Stimulated activated CD4-positive, alpha-beta T cell treated with anti-CD3 and anti-CD28 coated beads, Interleukin-2, amount 100 ng/mL, for 4 hours (primary cell): ENCODE data around the gene APBA3.
"Not testable (repeated sequence)": the region's sequence is repeated elsewhere in the genome, so short reads cannot be mapped to it uniquely, and the experiment has no call there.

Experiments used
- DNase-seq: peaks from one replicate; pipeline ENCODE4 v3.0.0-alpha.2; 2020; ENCODE audit warnings: low read depth

APBA3 gene

DNA sequence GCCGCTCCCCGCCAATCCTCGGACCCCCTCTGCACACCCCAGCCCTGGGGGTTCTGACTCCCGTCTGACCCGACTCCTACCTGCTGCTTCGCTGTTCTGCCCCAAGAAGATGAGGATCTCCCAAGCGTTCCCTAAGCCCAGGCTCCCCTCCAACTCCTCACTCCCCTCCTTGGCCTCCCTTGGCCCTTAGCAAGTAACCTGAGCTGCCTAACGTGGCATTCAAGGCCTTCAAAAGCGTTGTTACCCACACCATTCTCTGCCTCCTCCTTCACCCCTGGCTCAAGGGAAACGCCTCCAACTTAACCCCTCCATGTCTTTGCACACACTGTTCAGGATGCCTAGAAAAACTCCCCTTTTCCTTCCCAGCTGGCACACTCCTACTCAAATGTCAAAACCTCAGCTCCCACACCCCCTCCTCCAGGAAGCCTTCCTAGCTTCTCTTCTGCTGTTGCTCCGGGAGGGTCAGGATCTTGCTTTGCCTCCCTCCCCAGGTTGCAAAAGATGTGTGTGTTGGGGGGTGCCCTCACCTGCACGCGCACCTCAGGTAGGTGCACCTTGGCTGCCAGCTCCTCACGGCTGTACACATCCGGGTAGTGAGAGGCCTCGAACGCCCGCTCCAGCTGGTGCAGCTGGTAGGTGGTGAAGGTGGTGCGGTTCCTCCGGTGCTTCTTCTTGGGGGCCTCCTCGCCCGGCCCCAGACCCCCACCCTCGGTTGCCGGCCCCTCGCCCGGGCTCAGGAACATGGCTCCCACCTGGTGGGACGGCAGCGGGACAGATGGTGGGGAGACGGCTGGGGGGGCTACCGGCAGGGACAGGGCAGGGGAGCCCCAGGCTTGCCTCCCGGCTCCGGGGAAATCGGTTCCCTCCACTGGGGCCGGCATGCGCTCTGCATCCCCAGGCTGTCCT, 9.8 kb upstream of the APBA3 start:
- DNase-seq, result no peak

DNA sequence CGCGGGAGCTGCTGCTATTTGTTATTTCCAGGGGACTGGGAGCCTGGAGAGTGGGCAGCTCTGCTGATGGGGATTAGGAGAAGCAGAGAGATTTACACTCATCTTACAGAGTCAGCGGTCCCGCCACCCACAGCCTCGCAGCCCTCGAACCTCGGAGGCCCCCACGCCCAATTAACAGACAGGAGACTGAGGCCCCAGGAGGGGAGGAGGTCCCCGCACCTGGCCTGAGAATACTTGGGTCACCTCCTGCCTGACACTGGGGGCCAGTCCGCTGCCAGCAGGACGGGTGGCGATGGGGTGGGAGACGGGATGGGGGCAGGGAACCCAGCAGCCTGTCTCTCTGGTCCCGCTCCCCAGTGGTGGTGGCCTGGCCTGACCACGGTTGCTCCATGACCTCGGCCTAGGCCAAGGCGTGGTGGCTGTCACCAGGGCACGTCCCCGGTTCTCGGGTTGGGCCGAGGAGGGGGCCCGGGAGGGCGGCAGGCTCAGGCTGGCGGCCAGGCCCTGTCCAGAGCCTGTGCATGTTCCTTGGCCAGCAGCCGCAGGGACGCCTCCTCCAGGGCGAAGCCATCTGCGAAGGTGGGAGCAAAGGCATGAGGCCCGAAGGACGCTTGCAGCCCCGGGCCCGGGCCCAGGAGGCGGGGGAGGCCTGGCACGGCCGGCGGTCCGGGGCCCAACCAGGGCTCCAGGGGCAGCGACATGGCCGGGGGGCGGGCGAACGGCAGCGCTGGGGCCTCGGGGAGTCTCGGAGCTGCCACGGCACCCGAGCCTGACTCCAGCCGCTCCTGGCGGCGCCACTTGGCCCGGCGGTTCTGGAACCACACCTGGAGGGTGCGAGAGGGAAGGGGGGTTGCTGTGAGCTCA, 8.9 kb upstream of the APBA3 start:
- DNase-seq, result no peak

DNA sequence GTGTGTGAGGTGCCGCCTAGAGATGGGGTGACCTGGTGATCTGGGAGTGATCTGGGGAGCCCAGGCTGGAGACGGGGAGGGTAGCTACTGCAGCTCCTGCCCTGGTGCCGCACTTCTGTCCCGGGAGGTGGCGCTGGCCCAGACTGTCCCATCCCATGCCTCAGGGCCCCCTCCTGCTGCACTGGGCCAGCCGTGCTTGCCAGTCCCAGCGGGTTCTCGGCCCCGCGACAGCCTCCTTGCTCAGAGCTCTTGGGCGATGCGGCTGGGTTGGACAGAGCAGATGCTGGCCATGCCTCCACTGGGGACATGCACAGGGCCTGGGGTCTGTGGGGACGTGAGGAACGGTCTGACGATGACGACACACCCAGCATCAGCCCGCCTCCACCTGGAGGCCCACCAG, 8.0 kb upstream of the APBA3 start:
- DNase-seq, result no peak

DNA sequence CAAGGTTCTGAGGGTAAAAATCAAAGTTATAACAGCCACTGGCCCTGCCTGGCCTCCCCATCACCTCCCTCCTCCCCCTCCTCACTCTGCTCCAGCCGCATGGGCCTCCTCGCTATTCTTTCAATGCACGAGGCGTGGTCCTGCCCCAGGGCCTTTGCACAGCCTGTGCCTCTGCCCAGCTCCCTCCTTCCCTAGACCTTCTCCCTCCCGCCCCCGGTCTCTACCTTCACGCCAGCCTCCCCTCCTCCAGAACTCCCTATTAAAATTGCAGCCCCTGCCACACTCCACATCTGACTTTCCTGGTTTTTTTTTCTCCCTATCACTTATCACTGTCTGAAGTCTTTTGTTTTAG, 7.2 kb upstream of the APBA3 start:
- no peak for DNase-seq

DNA sequence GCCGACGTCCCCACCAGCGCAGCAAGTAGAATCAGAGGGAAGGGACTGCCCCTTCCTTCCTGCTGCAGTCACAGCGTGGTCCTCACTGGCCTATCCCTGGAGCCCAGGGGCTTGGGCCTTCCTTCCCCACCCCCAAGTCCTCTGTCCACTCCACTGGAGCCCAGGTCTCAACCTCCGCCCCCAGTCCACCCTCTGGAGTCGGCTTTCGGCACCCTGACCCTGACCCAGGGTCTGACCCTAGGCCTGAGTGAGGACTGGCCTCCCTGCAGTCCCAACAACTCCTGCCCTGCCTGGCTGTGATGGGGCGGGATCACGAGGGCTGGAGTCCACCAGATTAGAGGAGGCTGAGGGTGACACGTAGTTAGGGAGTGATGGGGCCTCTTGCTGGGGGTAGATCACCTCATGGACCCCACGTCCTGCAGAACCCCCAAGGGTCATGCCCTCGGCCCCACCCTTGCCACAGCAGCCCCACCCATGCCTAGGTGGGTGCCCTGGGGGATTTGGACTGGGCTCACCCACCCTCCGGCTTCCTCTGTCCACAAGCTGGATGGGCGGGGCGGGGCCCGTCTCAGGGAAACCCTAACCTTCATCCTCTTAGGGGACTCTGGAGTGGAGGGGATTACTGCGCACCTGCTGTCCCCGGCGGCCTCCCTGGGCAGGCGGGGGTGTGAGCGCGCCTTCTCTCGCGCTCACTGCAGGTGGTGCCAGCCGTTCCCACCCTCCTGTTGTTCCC, 6.7 kb upstream of the APBA3 start:
- no peak for DNase-seq

DNA sequence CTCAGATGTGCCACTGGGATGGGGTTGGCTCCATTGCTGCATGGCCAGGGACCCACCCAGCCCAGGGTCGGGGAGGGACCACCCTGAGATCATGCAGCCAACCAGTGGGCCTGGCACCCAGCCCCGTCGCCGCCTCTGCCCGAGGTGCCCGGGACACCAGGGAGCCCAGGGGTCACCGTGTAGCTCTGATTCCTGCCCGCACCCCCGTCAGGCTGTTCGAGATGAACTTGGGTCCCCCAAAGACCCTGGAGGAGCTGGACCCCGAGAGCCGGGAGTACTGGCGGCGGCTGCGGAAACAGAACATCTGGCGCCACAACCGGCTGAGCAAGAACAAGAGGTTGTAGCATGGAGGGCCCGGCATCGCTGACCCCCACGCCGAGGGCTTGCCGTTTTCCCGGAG, 5.6 kb upstream of the APBA3 start:
- no peak for DNase-seq

GRCh38 chr19:3766520-3766919, 5.0 kb upstream of the APBA3 start:
- no peak for DNase-seq

GRCh38 chr19:3765757-3766156, 4.3 kb upstream of the APBA3 start:
- not testable (repeated sequence) for DNase-seq

GRCh38 chr19:3765121-3765520, 3.6 kb upstream of the APBA3 start:
- no peak for DNase-seq

- DNase-seq, result peak; percentile 99
These were observed 1.3 kb upstream of the APBA3 start, which contains the start of gene MRPL54 for GRCh38 chr19:3762501-3763459. TSS of gene MRPL54 (plus strand) at chr19:3762682. CDS start at chr19:3762701, 19 bp downstream.

DNA sequence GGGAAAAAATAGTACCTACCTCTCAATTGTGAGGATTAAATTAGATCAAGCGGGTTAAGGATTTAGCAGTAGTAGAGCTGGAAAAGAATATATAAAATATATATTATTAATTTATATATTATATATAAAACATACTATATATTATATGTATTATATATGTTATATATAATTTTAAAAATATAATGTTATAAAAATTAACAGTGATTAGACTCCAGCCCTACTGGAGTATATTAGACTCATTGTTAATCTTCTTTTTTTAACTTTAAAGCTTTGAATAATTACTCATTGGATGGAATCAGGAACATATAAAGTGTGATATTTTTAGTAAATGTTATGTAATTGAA, 610 bp upstream of the APBA3 start:
- no peak for DNase-seq

- no peak for DNase-seq
These were observed 576 bp downstream of the APBA3 start for GRCh38 chr19:3760871-3761361.

DNA sequence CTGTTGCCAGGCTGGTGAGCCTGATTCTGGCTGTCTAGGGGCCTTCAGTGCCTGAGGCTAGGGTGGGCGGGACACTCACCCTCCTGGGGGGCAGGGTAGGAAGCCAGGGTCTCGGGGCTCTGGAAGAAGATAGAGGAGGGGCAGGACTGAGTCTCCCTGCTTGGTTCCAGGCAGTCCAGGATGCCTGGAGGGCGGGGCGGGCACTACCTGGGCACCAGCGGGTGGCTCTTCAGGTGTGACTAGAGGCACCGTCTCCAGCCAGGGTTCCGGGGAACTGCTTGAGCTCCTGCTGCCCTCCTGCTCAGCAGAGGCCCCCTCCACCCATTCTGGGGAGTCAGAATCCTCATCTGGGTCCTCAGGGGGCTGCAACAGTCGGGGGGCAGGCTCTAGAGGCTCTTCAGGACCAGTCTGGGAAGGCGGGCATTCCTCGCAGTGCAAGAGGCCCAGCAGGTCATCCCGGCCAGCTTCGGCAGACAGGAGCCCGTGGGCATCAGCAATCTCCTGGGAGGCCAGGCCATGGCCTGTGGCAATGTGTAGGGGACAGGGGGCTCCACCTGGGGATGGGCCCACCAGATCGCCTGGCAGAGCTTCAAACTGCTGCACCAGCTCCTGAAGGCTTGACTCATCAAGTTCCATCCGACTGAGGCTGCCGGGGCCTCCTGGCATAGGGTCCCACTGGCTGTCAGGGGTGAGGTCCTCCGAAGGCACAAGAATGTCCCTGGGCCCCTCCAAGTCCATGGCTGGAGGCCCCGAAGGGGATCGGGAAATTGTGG, 1.8 kb downstream of the APBA3 start:
- DNase-seq, result no peak

DNA sequence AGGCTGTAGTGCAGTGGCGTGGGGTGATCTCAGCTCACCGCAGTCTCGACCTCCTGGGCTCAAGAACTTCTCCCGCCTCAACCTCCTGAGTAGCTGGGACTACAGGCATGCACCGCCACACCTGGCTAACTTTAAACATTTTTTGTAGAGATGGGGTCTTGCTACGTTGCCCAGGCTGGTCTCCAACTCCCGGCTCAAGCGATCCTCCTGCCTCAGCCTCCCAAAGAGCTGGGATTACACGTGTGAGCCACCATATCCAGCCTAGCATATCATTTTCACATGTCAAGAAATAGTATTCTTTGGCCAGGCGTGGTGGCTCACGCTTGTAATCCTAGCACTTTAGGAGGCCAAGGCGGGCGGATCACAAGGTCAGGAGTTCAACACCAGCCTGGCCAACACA, 3.2 kb downstream of the APBA3 start:
- not testable (repeated sequence) for DNase-seq

DNA sequence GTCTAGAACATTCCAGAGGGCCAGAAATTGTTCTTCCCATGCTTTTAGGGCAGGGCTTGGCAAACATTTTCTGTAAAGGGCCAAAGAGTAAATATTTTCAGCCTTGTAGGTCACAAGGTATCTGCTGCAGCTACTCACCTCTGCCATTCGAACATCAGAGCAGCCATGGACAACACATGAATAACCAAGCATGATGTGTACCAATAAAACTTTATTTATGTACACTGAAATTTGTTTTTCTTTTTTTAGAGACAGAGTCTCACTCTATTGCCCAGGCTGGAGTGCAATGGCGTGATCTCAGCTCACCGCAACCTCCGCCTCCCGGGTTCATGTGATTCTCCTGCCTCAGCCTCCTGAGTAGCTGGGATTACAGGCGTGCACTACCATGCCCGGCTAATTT, 3.8 kb downstream of the APBA3 start:
- DNase-seq, result not testable (repeated sequence)

DNA sequence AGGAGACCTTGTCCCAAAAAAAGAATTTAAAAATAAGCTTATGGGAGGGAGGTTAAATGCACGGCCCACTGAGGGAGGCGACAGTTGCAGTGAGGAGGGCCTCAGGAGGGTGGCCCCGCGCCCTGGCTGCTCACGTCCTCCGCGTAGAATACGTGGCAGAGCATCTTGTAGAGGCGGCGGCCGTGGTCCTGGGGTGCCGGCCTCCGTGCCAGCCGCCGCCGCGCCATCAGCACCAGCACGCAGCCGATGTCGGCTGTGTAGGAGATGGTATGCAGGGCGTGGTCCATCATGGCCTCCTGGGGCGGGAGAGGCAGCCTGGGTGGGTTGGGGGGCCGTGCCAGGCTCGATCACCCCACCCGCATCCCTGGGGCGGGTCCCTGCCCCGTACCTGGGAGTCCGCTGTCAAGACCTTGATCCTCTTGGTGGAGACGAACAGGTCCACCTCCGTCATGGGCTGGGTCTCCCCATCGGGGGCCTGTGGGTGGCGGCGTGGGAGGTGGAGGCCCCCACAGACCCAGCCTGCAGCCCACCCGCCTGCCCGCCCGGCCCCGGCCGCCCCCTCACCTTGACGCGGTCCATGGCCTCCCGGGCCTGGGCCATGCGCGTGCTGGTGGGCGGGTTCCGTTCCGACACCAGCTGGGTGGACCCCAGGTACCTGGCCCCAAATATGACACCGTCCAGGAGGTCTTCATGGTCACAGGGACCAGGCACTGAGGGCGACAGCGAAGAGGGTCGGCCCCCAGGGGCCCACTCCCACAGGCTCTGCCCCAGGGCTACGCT, 7.7 kb downstream of the APBA3 start:
- no peak for DNase-seq

DNA sequence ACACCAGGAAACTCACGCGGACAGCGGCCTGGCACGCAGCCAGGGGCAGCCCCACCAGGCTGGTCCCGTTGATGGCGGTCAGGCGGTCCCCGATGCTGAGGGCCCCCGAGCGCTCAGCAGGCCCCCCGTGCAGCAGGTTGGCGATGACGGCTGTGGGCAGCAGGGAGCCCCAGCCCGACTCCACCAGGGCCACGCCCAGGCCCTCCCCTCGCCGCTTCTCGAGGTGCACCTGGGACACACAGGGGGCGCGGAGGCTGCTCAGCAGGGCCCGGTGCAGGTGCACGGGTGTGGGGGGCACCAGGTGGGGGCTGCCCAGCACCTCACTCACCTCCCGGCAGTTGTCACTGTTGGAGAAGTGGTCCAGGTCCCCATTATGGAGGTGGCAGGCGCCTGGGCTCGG, 9.0 kb downstream of the APBA3 start:
- DNase-seq, result no peak

- DNase-seq, result no peak
These were observed 10.3 kb downstream of the APBA3 start for GRCh38 chr19:3751236-3751635.

GRCh38 chr19:3750211-3750610, 11.3 kb downstream of the APBA3 start:
- no peak for DNase-seq

DNA sequence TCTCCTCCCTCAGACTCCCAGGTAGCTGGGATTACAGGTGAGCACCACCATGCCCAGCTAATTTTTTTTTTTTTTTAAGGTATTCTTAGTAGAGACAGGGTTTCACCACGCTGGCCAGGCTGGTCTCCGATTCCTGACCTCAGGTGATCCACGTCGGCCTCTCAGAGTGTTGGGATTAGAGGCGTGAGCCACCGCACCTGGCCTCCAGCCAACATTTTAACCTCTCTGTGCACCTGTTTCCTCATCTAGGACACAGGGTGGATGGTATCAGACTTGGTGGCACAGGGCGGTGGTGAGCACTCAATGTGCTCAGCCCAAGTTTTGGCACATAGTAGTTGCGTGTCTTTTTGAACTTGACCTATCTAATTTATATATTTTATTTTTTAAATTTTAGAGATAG, 12.5 kb downstream of the APBA3 start:
- DNase-seq, result no peak
